OCI-LY3 (cell line): Measurements from ENCODE around the gene ARHGAP15.

Experiments
- H2AFZ ChIP-seq: fragments of 200-600, 300-600 bp; shearing (Covaris generic); 2 replicates; pipeline ENCODE4 v1.6.0; 2014; ENCODE audit warnings: antibody characterized with exemption, low read depth, low read length
- H3K27ac ChIP-seq: fragments of 200-600, 300-600 bp; sonication (generic); 2 replicates; pipeline ENCODE4 v1.5.1; 2014; ENCODE audit warnings: mild to moderate bottlenecking, low read length, moderate library complexity, mixed read lengths
- H3K27me3 ChIP-seq: fragments of 200-600, 300-600 bp; sonication (generic); 2 replicates; pipeline ENCODE4 v1.6.1; 2014; ENCODE audit warnings: low read depth, low read length, mixed read lengths
- H3K36me3 ChIP-seq: fragments of 200-600, 300-600 bp; sonication (generic); replicated peaks from 2 replicates; pipeline ENCODE3; 2014; ENCODE audit warnings: low read depth, low read length, mixed read lengths
- H3K4me1 ChIP-seq: fragments of 300-600, 200-600 bp; sonication (generic); 2 replicates; pipeline ENCODE4 v1.6.1; 2014; ENCODE audit warnings: low read length, mixed read lengths
- H3K4me2 ChIP-seq: fragments of 200-600, 300-600 bp; sonication (generic); 2 replicates; pipeline ENCODE4 v1.6.1; 2014; ENCODE audit warnings: low read length, mixed read lengths
- H3K4me3 ChIP-seq: fragments of 300-600, 200-600 bp; sonication (generic); 2 replicates; pipeline ENCODE4 v1.5.1; 2014; ENCODE audit warnings: antibody characterized with exemption, mild to moderate bottlenecking, low read length, moderate library complexity
- H3K79me2 ChIP-seq: fragments of 300-600, 200-600 bp; shearing (Covaris generic); 2 replicates; pipeline ENCODE4 v1.6.1; 2014; ENCODE audit warnings: mild to moderate bottlenecking, low read length, mixed read lengths
- H3K9ac ChIP-seq: fragments of 300-600, 200-600 bp; shearing (Covaris generic); 2 replicates; pipeline ENCODE4 v1.6.0; 2014; ENCODE audit warnings: mild to moderate bottlenecking, low read length, moderate library complexity
- H3K9me3 ChIP-seq: fragments of 200-600, 300-600 bp; shearing (Covaris generic); 2 replicates; pipeline ENCODE4 v1.6.1; 2014; ENCODE audit warnings: low read length, mixed read lengths; ENCODE audit not compliant: insufficient read depth
- H4K20me1 ChIP-seq: fragments of 200-600, 300-600 bp; sonication (generic); 2 replicates; pipeline ENCODE4 v1.6.1; 2016; ENCODE audit warnings: low read length, mixed read lengths; ENCODE audit not compliant: insufficient read depth
- EZH2phosphoT487 ChIP-seq: fragments of 200-600 bp; shearing (Covaris generic); IDR thresholded peaks from 2 replicates; pipeline ENCODE4 v1.6.1; 2018; ENCODE audit warnings: antibody characterized with exemption, mixed run types, low read depth
- TF ChIP-seq, protein P1 (sequence below): fragments of 200-600, 300-600 bp; sonication (generic); IDR thresholded peaks from 2 replicates; pipeline ENCODE4 v1.5.1; 2014; ENCODE audit warnings: antibody characterized with exemption, low read length, low read depth

ARHGAP15 gene

DNA sequence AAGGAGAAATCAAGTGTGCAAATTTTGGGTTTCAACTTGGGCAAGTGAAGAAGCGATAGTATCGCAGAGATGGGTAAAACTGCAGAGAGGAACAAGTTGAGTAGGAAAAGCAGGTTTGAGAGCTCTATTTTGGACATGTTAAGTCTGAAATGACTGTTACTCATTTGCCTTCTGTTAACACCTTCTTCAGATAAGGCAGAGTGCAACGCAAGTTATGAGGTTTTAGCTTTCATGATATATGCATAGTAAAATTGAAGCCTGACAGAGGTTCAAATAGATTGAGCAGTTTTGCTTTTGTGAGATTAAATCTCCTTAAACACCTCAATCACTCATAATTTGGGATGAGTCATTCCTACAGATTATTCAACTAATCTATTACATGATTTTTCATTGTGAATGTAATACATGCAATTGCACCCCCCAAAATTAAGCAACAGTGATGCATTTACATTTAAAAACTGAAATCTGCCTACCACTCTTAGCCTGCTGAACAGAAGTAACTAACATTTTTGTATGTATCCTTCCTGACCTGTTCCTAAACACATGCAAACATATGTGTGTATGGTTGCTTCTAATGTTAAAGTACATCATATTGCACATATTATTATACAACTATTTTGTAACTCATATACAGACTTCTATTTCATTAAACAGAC is 575.4 kb downstream of the ARHGAP15 start:
- Histone ChIP-seq H3K4me3 (peak overlapping the region; percentile 36), H2AFZ (no peak overlapping the region), H3K36me3 (peaks cover 33% of the 10 kb centered on the region), H3K27me3 (no peaks in the 10 kb centered on the region), H3K4me1 (peaks cover 50% of the 10 kb centered on the region), H3K27ac (peak overlapping the region; percentile 89), H3K4me2 (peak overlapping the region; percentile 73), H3K9ac (peak overlapping the region; percentile 40; the same call in 1 of the 2 replicates), H3K79me2 (no peaks in the 10 kb centered on the region), H4K20me1 (no peaks in the 10 kb centered on the region), H3K9me3 (no peaks in the 10 kb centered on the region)
- TF ChIP-seq, protein P1, sequence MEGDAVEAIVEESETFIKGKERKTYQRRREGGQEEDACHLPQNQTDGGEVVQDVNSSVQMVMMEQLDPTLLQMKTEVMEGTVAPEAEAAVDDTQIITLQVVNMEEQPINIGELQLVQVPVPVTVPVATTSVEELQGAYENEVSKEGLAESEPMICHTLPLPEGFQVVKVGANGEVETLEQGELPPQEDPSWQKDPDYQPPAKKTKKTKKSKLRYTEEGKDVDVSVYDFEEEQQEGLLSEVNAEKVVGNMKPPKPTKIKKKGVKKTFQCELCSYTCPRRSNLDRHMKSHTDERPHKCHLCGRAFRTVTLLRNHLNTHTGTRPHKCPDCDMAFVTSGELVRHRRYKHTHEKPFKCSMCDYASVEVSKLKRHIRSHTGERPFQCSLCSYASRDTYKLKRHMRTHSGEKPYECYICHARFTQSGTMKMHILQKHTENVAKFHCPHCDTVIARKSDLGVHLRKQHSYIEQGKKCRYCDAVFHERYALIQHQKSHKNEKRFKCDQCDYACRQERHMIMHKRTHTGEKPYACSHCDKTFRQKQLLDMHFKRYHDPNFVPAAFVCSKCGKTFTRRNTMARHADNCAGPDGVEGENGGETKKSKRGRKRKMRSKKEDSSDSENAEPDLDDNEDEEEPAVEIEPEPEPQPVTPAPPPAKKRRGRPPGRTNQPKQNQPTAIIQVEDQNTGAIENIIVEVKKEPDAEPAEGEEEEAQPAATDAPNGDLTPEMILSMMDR = no peak
- no peak for TF ChIP-seq EZH2phosphoT487

DNA sequence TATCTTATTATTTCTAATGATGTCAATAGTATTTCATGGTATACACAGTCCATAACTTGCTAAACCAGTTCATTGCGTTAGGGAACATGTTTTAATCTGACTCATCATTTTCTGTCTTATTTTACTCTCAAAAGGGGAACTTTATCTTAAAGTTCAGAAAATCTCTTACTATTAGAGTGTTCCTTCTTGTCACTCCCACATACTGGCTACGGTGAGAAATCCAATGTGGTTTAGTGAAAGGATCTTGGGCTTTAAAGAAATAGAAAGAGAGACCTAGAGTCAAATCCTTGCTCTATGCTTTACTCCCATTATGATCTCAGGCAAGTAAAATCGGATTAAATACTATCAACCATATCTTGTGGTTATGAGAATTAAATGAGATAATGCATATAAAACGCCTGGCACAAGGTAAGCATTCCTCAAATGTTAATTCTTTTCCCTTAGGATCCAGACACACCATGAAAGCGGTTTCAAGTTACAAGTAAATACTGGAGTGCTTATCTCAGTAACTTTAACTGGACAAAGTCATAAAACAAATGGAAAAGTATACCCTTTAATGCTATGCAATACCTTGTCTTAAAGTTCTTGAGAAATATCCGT is 576.0 kb downstream of the ARHGAP15 start:
- peak overlapping the region; percentile 22; the same call in 1 of the 2 replicates for H3K9ac ChIP-seq
- TF ChIP-seq EZH2phosphoT487 = no peak
- H3K79me2 ChIP-seq = no peaks in the 10 kb centered on the region
- H3K27ac ChIP-seq = peak overlapping the region; percentile 89
- H3K4me1 ChIP-seq = peaks cover 43% of the 10 kb centered on the region
- H3K27me3 ChIP-seq = no peaks in the 10 kb centered on the region
- no peaks in the 10 kb centered on the region for H4K20me1 ChIP-seq
- no peaks in the 10 kb centered on the region for H3K9me3 ChIP-seq
- H3K36me3 ChIP-seq = peaks cover 33% of the 10 kb centered on the region
- H2AFZ ChIP-seq = no peak overlapping the region
- H3K4me3 ChIP-seq = peak overlapping the region; percentile 36
- peak overlapping the region; percentile 73 for H3K4me2 ChIP-seq

DNA sequence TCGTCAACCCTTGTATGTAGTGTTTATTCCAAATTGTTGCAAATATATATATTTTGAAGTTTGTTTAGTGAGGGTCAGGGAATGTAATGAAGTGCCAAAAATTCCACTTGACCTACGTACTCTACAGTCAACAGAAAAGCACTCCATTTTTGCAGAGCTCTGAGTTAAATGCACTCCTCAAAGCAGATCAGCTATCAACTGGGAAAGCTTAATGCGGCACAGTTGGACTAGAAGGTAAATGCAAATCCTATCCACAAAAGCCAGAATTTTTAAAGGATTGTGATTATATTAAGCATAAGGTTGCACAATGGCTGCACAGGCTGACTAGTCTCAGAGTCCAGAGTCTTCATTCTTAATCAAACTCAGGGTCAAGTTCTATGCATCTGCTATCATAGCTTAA is 577.1 kb downstream of the ARHGAP15 start:
- Histone ChIP-seq H3K9me3 (peaks cover 3% of the 10 kb centered on the region; the same call in 1 of the 2 replicates), H3K4me3 (no peak overlapping the region), H3K27ac (no peak overlapping the region), H3K79me2 (no peaks in the 10 kb centered on the region), H3K27me3 (no peaks in the 10 kb centered on the region), H3K4me2 (no peak overlapping the region), H3K9ac (no peak overlapping the region), H4K20me1 (no peaks in the 10 kb centered on the region), H3K36me3 (peaks cover 42% of the 10 kb centered on the region), H3K4me1 (peaks cover 40% of the 10 kb centered on the region), H2AFZ (no peak overlapping the region)
- TF ChIP-seq, protein P1 = no peak
- TF ChIP-seq EZH2phosphoT487 = no peak

DNA sequence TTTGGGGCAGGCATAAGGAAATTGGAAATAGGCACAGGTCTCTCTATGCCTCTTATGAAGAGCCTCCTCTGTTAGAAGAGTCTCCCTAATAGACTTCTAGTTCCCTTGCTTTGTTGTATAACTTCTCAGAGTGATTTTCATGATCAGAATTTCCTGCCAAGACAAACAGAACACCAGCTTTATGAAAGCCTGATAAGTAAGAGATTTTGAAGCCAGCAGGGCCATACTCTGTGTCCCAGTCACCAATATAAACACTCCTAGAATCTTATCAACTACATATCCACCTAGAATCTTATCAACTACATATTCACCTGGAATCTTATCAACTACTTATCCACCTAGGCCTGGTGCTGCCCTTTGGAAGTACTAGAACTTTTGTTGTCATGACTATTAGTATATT is 579.5 kb downstream of the ARHGAP15 start:
- Histone ChIP-seq H3K9ac (no peak overlapping the region), H3K27me3 (no peaks in the 10 kb centered on the region), H3K9me3 (peaks cover 8% of the 10 kb centered on the region; the same call in 1 of the 2 replicates), H3K79me2 (no peaks in the 10 kb centered on the region), H3K36me3 (peaks cover 41% of the 10 kb centered on the region), H4K20me1 (no peaks in the 10 kb centered on the region), H3K27ac (no peak overlapping the region), H3K4me2 (no peak overlapping the region), H3K4me3 (no peak overlapping the region), H3K4me1 (peaks cover 22% of the 10 kb centered on the region), H2AFZ (no peak overlapping the region)
- TF ChIP-seq EZH2phosphoT487 = no peak
- TF ChIP-seq, protein P1 = no peak
